Measurements from ENCODE around the gene SLC15A1.

SLC15A1 gene, protein sequence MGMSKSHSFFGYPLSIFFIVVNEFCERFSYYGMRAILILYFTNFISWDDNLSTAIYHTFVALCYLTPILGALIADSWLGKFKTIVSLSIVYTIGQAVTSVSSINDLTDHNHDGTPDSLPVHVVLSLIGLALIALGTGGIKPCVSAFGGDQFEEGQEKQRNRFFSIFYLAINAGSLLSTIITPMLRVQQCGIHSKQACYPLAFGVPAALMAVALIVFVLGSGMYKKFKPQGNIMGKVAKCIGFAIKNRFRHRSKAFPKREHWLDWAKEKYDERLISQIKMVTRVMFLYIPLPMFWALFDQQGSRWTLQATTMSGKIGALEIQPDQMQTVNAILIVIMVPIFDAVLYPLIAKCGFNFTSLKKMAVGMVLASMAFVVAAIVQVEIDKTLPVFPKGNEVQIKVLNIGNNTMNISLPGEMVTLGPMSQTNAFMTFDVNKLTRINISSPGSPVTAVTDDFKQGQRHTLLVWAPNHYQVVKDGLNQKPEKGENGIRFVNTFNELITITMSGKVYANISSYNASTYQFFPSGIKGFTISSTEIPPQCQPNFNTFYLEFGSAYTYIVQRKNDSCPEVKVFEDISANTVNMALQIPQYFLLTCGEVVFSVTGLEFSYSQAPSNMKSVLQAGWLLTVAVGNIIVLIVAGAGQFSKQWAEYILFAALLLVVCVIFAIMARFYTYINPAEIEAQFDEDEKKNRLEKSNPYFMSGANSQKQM

DNA sequence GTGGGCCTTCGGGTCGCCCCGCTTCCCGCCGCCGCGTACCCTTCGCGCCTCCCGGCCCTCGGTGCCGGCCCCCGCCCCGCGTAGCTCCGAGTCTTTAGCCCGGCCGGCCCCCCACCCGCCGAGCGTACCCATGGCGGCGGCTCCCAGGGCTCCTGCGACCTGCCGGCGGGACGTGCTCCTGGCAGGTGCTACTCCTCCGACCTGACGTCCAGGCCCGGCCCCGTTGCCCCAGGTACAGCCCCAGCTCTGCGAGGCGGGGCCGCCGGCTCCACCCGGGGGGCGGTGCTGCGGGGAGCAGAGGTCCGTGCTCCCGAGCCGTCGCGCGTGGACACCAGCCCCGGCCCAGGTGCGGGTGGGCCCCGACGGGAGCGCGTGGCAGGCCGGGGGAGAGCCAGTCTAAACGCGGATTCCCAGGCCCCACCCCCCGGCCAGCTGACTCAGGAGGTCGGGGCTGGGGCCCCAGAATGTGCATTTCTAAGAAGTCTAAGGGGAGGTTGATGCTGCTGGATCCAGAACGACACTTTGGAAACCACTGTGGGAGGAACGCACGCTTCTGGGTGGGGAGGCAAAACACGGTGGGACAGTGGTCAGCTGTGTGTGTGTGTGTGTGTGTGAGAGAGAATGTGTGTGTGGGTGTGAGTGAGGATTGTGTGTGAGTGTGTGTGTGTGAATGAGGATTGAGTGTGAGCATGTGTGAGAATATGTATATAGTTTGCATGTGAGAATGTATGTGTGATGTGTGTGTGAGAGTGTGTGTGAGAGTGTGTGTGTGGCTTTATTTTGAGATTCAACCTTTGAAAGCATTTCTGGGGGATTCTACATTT lies at the start of gene SLC15A1:
Gene SLC15A1, minus strand, starts transcription at position 206 of the 824 bp plus-strand sequence. Its CDS starts 74 bp downstream, at position 132.
- no peak for DNase-seq

DNA sequence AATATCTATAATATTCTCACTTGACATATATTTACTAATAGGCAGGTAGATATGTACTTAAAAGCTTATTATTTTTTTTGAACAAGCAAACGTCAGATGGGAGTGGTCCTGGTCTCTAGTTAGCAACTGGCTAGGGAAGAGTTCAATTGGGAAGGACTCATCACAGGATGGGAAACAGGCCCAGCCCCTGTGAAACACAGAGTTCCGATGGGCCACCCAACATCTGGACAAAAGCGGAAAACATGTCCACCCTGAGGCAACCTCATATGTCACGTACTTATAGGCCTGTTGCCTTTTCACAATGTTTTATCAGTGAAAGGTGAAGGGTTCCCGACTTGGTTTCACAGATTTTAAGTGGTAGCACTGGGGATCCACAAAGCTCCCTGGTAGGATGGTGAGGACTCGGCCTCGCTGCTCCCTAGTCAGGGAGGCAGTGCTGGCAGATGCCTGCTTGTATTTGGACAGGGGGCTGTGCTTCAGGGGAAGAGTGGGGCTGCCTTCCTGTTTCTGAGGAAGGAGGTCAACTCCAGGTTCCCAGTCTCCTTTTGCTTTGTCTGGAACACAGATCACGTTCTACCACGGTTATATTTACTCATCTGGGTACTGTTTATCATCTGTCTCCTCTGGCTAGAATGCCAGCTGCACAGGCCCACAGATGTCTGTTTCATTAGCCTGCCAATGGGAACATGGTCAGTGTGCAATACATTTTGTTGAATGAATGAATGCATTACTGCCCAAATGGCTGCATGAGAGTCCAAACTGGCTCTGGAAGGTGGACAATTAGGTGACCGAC lies 49.4 kb upstream of the SLC15A1 start:
- DNase-seq, result no peak

DNA sequence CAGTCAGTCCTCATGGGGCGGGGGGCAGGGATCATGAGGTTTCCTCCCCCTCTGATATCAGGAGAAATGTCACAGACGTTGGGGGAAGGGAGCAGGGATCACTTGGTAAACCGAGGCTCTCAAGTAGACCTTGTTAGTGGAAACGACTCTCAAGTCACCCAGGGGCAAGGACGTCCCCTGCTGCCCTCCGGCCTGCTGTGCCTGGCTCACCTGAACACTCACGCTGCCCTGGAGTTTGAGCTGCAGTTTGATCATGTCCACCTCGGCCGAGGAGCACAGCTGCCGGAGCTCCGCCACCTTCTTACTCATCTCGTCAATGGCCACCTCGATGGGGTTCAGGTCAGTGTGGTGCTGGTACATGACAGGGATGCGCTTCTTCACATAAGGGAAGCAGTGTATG lies 47.6 kb upstream of the SLC15A1 start:
- DNase-seq, result no peak

DNA sequence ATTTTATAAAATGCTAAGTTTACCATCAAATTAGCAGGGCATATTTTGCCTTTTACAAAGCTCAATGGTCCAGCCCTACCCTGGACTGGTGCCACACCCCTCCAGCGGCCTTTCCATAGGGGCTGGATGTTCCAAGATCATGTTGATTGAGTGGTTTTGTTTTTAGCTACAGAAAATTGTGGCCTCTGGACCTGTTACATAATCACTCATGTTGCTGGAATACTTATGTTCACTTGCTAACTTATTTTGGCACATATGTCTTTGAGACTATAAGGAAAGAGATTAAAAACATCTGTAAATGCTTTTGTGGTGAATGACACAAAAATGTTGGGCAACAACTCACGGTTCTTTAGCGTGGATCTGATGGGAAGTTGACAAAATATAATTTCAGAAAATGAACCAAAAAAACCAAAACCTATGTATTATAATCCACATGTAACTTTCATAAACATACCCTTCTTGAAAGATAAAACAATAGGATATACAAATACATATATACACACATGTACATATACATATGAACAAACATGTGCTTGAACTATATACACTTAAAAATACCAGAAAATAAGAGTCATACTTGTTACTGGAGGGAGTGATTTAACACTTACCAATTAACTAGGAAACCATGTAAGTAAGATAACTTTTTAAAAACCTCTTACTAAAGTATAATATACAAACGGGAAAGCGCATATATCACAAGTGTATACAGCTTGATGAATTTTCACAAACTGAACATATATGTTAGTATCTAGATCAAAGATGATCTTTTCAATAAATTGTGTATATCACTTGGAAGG lies 46.6 kb upstream of the SLC15A1 start:
- DNase-seq, result no peak

DNA sequence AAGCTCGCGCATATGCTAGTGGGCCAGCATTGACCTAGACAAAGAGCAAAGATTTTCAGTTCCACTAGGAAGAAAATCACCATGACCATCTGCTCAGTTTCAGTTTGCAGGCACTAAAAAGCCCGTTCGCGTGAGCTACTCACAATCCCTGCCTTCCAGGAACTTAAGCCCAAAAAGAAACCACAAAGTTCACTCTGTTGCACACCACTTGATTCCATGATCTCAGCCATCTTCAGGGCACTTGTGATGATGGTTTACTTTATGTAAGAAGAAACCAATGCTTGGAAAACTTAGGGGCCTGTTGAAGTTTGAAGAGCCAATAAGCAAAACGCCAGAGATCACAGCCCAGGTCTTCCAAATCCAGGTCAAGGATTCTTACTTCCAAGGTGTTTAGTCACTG lies 45.0 kb upstream of the SLC15A1 start:
- DNase-seq, result peak; percentile 8

DNA sequence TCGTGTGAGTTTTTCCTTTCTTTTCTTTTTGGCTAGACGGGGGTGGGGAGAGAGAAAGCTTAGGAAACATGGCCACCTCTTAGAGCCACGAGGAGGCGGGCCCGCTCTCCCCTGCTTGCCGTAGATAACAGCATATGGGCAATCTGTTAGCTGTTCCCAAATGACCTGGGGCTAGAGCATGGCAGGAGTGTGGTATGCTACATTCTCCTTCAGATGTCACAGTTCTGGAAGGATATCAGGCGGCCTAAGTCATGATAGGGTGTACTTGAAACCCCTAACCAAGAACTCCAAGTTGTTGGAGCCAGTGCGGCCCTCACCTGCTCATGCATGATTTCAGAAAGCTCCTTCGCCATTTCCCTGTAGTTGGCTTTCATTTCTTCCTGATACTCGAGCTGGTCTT lies 44.3 kb upstream of the SLC15A1 start:
- DNase-seq, result peak; percentile 55

DNA sequence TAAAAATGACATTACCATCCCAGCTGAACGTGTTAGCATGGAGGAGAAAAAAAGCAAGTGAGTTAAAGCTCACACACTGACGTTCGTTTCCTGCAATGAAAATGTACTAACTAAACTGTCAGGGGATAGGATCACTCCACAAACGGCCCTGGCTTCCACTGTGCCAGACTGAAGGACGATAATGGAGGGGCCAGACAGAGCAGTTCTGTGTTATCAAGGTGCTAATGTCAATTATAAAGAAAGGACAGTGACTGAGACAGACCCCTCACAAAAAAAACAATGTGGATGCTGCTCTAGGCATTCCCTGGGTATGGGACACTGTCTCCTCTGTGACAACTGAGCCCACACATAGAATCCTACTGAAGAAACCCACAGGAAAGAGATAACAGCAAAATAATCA lies 43.7 kb upstream of the SLC15A1 start:
- DNase-seq, result no peak

DNA sequence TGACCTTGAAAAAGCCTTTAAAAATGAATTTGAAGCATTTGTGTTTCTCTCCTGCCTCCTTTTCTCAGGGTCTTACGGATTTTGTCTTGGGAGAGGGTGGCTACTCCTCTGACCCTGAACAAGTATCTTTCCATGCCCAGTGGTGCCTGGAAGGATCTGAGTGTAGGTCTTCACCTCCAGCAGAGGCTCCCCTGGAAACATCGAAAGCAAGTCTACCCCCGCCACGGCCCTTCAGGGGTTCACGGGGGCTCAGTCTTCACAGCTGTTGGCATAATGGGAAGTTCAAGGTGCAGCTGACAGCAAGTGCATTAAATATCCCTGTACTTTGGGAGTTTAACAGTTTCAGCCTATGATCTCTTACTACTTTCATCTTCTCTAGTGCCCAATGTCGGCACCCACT lies 42.7 kb upstream of the SLC15A1 start:
- DNase-seq, result no peak

DNA sequence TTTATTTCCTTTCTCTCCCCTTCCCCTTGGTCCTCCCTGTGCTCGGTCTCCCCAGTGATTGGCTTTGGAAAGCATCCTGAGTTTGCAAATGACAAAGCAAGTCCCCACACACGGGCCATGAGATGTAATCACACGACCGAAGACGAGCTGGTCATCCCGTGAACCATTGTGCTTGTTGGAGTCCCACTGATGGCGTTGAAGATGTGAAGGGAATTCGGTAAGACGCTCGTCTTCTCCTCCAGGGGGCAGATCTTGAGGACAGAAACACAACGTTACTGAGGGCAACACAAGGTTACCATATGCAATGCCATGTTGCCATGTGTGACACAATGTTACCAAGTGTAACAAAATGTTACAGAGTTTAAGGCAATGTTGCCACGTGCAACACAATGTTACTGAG lies 42.0 kb upstream of the SLC15A1 start:
- DNase-seq, result no peak

DNA sequence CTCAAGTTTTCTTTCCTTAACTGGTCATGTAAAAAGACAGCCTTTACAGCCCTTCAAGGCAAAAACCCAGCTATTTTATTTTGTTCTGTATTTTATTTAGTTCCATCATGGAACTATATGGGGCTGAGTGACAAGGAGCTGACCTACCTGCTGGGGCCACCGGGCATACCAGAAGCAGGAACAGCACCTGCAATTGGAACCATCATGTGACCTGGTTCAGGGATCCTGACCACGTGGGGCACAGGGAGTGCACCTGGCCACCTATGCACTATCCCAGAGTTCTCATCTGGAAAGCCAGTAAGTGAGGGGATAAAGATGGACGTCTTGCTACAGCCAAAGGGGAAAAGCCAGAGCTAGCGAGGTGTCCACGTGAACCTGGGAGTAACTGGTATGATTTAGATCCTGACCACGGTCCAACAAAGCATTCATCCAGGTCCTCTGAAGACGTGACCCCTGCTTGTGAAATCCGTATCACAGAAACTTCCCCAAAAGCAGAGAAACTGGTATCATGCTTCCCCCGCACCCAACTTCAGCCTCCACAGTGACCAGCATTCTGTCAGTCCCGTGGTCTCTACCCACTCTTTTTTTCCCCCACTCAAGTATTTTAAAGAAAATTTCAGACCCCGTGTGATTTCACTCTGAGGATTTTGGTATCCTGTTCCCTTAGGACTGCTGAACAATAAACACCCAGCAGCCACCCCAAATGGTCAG lies 40.5 kb upstream of the SLC15A1 start:
- DNase-seq, result no peak

DNA sequence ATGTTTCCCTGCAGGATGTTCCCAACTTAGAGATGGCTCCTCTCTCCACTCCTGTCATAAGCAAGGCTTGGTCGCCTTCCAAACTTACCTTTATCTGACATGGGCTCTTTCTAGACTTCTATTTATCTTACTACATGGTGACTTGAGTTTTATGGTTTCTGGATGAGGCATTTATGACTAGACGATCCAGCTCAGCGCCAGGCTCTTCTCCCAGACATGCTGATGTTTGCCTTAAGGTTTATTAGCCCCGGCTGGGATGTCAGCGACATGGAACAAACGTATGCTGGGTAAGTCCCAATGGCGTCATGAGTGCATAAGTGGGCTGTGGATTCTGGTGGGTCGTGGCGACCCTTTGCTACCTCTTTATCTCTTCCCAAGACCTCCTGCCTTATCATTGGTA lies 39.8 kb upstream of the SLC15A1 start:
- no peak for DNase-seq

DNA sequence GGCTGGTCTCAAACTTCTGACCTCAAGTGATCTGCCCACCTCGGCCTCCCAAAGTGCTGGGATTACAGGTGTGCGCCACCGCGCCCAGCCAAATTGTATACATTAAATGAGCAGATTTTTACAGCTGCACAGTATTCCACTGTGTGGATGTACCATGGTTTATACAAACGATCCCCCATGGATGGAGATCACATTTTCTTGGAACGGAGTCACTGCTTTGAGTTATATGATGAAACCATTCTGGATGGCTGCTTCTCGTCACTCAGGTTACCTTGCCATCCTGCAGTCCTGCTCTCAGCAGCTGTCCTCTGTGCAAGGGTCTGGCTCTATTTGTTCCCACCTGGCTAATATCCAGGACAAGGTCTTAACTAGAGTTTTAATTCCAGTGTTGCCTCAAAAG lies 39.1 kb upstream of the SLC15A1 start:
- no peak for DNase-seq

DNA sequence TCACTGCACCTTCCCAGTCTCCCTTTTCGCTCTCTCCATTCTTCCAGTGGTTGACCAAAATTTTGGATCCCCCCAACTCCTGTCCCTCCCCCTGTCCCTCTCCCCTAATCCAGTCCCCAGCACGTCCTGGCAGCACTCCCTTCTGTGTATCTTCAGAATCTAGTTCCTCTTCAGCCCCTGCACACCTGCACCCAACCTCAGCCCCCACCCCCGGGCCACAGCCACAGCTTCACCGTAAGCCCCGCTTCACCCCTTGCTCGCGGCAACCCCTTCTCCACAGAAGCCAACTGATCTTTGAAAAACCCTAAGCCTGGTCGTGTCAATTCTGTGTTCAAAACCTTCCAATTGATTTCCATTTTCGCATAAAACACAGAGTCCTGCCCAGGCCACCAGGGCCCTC lies 35.5 kb upstream of the SLC15A1 start:
- DNase-seq, result no peak

DNA sequence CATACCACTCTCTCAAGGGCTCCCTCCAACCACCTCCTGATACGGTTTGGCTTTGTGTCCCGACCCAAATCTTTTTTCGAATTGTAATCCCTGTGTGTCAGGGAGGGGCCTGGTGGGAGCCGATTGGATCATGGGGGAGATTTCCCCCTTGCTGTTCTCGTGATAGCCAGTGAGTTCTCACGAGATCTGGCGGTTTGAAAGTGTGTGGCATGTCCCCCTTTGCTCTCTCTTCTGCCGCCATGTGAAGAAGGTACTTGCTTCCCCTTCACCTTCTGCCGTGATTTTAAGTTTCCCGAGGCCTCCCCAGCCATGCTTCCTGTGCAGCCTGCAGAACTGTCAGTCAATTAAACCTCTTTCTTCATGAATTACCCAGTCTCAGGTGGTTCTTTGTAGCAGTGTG lies 34.7 kb upstream of the SLC15A1 start:
- no peak for DNase-seq

DNA sequence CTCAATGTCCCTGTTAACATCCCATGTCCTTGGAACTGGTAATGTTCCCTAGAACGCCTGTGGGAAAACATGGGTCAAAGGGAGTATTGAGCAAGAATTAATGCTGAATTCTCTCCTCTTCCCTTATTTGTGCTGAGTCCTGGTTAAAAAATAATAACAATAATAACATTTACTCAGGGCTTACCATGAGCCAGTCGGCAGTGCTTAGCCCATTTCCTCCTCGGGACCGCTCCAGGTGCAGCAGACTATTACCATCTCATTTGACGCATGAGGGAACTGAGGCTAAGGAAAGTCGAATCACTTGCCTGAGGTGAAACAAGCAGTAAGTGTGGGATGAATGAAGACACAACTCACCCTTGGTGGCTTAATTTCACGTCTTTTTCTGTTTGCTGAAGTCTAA lies 33.6 kb upstream of the SLC15A1 start:
- DNase-seq, result no peak

DNA sequence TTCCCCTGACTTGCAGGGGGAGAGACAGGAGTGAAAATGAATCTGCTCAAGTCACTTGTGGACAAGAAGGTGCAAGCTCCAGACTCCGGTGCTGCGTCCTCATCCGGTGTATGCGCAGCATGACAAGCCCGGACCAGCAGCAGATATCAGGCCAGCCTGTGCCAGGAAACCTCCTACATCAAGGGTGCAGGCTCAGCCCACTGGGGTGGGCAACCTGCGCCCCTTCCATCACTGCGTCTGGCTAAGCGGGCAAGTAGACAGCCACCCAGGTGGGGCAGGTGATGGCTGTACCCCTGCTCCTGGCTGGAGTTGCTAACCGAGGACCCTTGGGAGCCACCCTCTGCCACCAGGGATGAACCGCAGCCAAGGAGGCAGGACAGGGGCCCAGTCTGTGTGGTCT lies 32.9 kb upstream of the SLC15A1 start:
- DNase-seq, result no peak

DNA sequence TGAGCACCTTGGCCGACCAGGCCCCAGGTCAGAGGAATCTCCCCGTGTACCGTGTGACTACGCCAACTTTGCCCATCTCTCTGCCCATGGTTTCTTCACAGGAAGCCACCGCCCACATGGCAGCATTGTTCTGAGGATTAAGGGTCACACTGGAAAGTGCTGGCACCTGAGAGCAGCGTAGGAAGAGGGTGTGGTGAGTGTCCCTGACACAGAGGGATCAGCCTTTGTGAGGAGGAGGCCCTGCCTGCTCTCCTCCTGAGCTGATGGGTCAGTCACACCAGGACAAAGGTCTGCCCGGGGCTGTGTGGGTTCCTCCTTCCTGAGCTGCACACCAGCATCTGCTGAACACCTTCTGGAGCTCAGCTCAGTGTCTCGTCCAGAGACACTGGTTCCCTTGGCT lies 32.2 kb upstream of the SLC15A1 start:
- no peak for DNase-seq

DNA sequence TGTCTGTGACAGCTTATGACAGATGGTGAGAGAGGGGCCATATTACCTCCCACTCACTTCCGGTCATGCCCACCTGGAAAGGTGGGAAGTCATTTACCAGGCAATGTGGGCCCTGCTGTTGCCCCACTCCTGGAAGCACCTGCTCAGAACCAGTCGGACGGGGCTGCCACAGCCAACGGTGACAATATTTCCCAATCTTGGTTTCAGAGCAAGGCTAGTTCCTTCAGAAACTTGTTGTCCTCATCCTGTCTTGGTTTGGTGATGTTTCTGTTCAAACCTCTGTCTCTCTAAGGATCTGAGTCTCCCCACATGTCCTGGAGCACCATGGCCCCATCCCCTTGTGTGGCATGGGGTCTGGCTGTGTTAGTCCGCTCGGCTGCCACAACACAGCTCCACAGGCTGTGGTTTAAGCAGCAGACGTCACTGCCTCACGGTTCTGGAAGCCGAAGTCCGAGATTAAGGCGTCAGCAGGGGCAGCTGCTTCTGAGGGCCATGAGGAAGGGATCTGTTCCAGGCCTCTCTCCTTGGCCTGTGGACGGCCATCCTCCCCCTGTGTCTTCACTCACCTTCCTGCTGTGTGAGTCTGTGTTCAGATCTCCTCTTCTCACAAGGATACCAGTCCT lies 31.5 kb upstream of the SLC15A1 start:
- no peak for DNase-seq

DNA sequence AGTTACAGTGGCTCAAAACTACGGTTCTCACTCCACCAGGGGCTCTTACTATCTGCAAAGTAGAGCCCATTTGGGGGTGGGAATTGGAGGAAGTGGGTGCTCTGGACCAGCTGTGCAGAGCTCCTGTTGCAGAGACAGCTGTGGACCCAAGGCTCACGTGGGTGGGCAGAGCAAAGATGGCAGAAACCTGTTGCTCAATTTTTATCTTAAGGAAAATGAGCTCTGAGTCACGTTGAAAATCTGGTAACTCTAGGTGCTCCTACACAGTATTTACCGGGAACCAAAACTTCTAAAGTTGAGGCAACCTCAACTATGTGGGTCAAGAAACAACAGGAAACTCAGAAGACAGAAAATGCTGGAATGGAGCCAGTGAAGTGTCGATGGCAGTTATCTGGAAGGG lies 30.2 kb upstream of the SLC15A1 start:
- no peak for DNase-seq

DNA sequence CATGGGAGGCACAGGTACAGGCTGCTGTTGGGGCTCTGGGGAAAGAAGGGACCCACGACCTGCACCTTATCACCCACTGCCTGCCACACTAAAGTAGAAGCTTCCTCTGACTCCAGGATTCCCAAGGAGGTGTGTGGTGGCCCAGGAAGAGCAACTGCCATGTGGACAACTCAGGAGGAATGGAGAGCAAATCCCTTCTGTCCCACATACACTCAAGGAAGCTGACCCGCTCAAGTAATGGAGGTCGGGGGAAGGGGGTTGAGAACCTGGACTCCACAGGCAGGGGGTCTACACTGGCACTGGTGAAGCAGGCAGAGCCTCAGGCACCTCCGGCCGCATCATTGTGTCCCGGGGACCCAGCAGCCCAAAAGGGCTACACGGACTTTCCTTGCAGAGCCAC lies 29.4 kb upstream of the SLC15A1 start:
- no peak for DNase-seq

DNA sequence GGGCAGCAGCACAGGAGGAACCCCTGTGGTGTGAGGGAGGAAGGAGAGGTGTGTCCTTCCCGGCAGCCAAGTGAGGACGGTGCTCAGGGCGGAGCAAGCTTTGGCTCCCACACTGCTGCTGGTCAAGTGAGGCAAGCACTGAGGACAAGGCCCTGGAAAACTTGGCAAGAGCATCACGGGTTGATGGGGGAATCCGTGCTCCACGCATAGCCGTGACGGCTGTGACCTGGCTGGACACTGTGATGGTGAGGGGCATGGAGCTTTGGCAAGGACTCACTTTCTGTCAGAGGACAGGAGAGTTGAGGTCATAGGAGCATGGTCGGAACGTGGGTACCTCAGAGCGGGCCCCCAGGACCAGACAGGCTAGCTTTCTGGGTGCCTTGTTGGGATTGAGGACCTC lies 29.0 kb upstream of the SLC15A1 start:
- no peak for DNase-seq
